ENCODE results near the gene MAPK8IP2. TPM values are rescaled to one million over a fixed set of nuclear protein-coding genes. Genes with fewer than 3 reads are reported as not detected.
A peak's percentile ranks its signal among the peaks of the same experiment; 100 is the strongest.

Gene MAPK8IP2
- total and polyA plus RNA-seq, 2 of the 13 experiments (the other 11 are each of a cell fraction or from before 2014, with no cell fraction given) = 1.3 to 2.6 TPM

DNA sequence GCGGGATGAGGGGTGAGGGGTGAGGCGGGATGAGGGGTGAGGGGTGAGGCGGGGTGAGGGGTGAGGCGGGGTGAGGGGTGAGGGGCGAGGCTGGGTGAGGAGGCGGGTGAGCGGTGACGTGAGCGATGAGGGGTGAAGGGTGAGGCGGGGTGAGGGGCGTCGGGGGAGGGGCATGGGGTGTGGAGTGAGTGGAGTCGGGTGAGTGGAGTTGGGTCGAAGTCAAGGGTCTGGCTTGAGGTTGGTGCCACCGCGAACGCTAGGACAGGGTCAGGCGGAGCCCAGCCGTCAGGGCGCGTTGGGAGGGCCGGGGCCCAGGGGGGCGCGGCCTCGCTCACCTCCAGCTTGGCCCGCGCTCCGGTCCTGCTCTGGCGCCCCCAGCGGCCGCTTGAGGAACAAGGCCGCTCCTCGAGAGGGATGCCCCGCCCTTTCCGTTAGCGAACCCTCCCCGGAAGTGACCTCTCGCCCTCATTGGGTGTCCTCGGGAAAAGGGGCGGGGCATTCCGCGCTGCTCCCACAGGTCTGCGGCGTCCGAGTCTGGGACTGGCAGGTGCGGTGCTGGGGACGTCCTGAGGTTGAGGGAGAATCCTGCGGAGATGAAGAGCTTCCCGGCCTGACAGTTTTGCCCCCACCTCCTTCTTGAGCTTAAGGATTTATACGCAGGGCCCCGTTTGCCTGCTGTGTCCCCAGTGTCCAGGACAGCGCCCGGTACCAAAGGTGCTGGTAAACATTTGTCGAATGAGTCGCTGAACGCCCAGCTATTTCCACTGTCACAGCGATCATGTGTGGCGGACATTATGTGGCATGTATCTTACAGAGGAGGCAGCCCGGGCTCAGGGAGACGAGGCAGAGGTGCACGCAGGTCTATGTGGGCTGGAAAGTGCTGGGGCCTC, 37.8 kb upstream of the MAPK8IP2 start, which contains the start of gene SYCE3 (continued):
- TF ChIP-seq MED1 (CRISPR knock-in tag; IDR thresholded peaks at IDR 0.05) = peak; percentile 49; the same call in 1 of the 2 replicates
- no peak for TF ChIP-seq SAFB2 (CRISPR knock-in tag; IDR thresholded peaks at IDR 0.05; ENCODE audit: borderline replicate concordance, low read depth)
- TF ChIP-seq ZZZ3 (CRISPR knock-in tag; IDR thresholded peaks at IDR 0.05; ENCODE audit: borderline replicate concordance) = peak; percentile 26; the same call in 1 of the 2 replicates
- no peak for TF ChIP-seq NFE2L2 (IDR thresholded peaks at IDR 0.05; ENCODE audit: low read length)
- TF ChIP-seq, protein P1, sequence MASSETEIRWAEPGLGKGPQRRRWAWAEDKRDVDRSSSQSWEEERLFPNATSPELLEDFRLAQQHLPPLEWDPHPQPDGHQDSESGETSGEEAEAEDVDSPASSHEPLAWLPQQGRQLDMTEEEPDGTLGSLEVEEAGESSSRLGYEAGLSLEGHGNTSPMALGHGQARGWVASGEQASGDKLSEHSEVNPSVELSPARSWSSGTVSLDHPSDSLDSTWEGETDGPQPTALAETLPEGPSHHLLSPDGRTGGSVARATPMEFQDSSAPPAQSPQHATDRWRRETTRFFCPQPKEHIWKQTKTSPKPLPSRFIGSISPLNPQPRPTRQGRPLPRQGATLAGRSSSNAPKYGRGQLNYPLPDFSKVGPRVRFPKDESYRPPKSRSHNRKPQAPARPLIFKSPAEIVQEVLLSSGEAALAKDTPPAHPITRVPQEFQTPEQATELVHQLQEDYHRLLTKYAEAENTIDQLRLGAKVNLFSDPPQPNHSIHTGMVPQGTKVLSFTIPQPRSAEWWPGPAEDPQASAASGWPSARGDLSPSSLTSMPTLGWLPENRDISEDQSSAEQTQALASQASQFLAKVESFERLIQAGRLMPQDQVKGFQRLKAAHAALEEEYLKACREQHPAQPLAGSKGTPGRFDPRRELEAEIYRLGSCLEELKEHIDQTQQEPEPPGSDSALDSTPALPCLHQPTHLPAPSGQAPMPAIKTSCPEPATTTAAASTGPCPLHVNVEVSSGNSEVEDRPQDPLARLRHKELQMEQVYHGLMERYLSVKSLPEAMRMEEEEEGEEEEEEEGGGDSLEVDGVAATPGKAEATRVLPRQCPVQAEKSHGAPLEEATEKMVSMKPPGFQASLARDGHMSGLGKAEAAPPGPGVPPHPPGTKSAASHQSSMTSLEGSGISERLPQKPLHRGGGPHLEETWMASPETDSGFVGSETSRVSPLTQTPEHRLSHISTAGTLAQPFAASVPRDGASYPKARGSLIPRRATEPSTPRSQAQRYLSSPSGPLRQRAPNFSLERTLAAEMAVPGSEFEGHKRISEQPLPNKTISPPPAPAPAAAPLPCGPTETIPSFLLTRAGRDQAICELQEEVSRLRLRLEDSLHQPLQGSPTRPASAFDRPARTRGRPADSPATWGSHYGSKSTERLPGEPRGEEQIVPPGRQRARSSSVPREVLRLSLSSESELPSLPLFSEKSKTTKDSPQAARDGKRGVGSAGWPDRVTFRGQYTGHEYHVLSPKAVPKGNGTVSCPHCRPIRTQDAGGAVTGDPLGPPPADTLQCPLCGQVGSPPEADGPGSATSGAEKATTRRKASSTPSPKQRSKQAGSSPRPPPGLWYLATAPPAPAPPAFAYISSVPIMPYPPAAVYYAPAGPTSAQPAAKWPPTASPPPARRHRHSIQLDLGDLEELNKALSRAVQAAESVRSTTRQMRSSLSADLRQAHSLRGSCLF (CRISPR knock-in tag; IDR thresholded peaks at IDR 0.05; ENCODE audit: borderline replicate concordance) = no peak
- no peak for TF ChIP-seq ZFP36L2 (CRISPR knock-in tag; IDR thresholded peaks at IDR 0.05)
- no peak for TF ChIP-seq ZNF333 (CRISPR knock-in tag; IDR thresholded peaks at IDR 0.05; ENCODE audit: borderline replicate concordance)
- TF ChIP-seq HNRNPH1 (optimal IDR thresholded peaks at IDR 0.05; ENCODE audit: low read depth, low read length) = peak; percentile 45
- TF ChIP-seq, protein P2, sequence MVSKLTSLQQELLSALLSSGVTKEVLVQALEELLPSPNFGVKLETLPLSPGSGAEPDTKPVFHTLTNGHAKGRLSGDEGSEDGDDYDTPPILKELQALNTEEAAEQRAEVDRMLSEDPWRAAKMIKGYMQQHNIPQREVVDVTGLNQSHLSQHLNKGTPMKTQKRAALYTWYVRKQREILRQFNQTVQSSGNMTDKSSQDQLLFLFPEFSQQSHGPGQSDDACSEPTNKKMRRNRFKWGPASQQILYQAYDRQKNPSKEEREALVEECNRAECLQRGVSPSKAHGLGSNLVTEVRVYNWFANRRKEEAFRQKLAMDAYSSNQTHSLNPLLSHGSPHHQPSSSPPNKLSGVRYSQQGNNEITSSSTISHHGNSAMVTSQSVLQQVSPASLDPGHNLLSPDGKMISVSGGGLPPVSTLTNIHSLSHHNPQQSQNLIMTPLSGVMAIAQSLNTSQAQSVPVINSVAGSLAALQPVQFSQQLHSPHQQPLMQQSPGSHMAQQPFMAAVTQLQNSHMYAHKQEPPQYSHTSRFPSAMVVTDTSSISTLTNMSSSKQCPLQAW (CRISPR knock-in tag; IDR thresholded peaks at IDR 0.05) = peak; percentile 75
- TF ChIP-seq ZNF556 (CRISPR knock-in tag; IDR thresholded peaks at IDR 0.05; ENCODE audit: borderline replicate concordance) = peak; percentile 39; the same call in 1 of the 2 replicates
- TF ChIP-seq NR2F6 (IDR thresholded peaks at IDR 0.05) = no peak
- TF ChIP-seq NR2F6 (CRISPR knock-in tag; IDR thresholded peaks at IDR 0.05) = peak; percentile 71
- TF ChIP-seq ZNF577 (CRISPR knock-in tag; IDR thresholded peaks at IDR 0.05; ENCODE audit: borderline replicate concordance, low read depth) = no peak
- no peak for TF ChIP-seq HDAC6 (IDR thresholded peaks at IDR 0.05; ENCODE audit: low read depth, low read length)
- peak; percentile 48 for TF ChIP-seq PHF5A (CRISPR knock-in tag; IDR thresholded peaks at IDR 0.05; ENCODE audit: low read depth, unreplicated experiment)
- TF ChIP-seq HNF4A (CRISPR knock-in tag; IDR thresholded peaks at IDR 0.05) = no peak
- TF ChIP-seq, protein P3, sequence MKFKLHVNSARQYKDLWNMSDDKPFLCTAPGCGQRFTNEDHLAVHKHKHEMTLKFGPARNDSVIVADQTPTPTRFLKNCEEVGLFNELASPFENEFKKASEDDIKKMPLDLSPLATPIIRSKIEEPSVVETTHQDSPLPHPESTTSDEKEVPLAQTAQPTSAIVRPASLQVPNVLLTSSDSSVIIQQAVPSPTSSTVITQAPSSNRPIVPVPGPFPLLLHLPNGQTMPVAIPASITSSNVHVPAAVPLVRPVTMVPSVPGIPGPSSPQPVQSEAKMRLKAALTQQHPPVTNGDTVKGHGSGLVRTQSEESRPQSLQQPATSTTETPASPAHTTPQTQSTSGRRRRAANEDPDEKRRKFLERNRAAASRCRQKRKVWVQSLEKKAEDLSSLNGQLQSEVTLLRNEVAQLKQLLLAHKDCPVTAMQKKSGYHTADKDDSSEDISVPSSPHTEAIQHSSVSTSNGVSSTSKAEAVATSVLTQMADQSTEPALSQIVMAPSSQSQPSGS (CRISPR knock-in tag; IDR thresholded peaks at IDR 0.05) = no peak
- TF ChIP-seq ZNF768 (CRISPR knock-in tag; IDR thresholded peaks at IDR 0.05) = no peak; the same call in 1 of the 2 replicates
- peak; percentile 75 for TF ChIP-seq PATZ1 (CRISPR knock-in tag; IDR thresholded peaks at IDR 0.05)
- TF ChIP-seq KLF9 (CRISPR knock-in tag; IDR thresholded peaks at IDR 0.05; ENCODE audit: low read depth) = 0 out of 2 replicates have a peak, but pooled peaks have one; percentile 10
